ENCODE measurements around the gene ANKRD44.

Gene ANKRD44

GRCh38 chr2:196939371-196939770, 371.2 kb downstream of the ANKRD44 start:
- peak; percentile 45 for DNase-seq
